Hematopoietic multipotent progenitor cell treated with erythropoietin and hydrocortisone succinate and interleukin-3 and kit ligand, for 17 days (in vitro differentiated cells): ENCODE results near the gene DRC1.
A peak's percentile ranks its signal among the peaks of the same experiment; 100 is the strongest.

ENCODE experiments used
- DNase-seq: peaks from one replicate; pipeline ENCODE4 v3.0.0-alpha.2; 2015; ENCODE audit warnings: low spot score

Gene DRC1

DNA sequence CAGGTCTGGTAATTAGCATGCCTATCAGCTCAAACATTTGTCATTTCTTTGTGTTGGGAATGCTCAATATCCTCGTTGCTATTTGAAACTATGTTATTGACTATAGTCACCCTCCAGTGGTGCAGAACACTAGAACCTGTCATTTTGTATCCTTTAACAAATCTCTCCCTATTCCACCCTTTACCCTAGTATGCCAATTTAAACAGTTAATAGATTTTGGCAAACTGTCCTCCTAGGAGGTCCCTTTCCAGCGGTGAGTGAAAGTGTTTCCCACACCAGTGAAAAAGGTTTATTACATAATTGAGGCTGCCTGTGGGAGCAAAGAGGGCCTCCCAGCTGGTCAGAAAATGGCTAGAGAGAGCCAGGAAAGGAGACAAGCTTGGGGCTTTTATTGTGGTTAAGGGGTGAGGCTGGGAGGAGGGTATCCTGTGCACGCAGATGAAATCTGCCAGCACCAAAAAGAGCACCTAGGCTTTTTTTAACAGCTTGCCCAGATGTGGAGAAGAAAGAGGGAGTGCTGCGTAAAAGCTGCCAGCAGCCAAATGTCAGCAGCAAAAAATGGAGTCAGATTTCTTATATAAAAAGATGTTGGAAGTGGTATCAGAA is 1.8 kb upstream of the DRC1 start:
- no peak for DNase-seq

DNA sequence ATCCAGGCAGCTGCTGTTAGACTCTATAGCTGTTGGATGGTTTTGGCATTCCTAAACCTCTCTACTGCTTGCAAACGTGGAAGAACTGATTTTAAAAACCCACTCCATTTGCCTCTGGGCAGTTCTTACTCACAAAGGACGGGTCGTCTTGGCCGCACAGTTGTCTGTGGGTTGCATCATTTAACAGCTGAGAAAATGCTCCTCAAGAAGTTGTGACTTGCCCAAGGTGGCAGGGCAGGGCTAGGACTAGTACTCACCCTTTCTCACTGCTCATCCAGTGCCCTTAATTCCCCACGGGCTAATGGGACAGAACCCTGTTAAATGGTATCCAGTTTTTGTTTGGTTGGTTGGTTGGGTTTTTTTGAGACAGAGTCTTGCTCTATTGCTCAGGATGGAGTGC is 997 bp upstream of the DRC1 start:
- no peak for DNase-seq

DNA sequence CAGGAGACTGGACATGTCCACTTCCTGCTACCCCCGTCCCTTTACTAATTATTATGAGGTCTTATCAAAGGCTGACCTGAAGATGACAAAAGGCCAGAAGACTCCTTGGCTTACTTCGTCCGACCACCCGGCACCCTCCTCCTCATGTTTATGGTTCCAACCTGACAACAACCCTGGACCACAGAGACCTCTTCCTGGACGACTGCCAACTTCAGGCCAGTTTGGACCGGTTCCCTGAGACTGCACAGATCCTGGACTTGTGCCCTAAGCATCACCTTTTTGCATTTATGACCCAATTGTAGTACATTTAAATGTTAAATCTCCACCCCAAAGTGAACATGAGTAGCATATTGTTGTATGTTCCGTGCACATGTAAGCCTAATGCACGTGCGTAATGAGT is 5.8 kb downstream of the DRC1 start:
- no peak for DNase-seq

DNA sequence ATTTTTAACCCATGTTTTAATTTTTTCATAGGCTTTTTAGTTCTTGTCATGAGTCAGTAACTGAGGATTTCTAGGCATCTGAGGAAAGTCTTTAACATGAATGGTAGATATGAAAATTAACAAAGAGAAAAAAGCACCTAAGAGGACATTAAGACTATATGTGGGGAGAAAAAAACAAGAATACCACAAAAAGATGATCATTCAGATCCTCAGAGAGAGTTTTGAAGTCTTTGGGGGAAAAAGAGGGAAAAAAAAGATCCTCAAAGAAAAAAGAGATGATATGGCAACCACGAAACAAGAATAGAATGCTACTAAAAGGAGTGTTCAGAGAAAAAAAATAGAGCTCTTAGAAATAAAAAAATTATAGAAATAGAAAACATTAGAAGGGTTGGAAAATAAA is 8.1 kb downstream of the DRC1 start:
- DNase-seq = no peak

- no peak for DNase-seq
These were observed 9.1 kb downstream of the DRC1 start for GRCh38 chr2:26410764-26411243.

DNA sequence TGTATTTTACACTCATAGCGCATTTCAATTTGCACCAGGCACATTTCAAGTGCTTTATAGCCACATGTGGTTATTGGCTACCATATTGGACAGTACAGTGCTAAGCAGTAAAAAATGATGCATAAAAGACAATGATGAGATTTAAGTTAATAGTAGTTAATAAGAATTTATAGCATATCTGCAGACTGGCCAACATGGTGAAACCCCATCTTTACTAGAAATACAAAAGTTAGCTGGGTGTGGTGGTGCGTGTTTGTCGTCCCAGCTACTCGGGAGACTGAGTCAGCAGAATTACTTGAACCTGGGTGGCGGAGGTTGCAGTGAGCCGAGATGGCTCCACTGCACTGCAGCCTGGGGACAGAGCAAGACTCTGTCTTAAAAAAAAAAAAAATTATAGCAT is 9.7 kb downstream of the DRC1 start:
- no peak for DNase-seq

- peak; percentile 69 for DNase-seq
These were observed 10.5 kb downstream of the DRC1 start for GRCh38 chr2:26412091-26412673.

DNA sequence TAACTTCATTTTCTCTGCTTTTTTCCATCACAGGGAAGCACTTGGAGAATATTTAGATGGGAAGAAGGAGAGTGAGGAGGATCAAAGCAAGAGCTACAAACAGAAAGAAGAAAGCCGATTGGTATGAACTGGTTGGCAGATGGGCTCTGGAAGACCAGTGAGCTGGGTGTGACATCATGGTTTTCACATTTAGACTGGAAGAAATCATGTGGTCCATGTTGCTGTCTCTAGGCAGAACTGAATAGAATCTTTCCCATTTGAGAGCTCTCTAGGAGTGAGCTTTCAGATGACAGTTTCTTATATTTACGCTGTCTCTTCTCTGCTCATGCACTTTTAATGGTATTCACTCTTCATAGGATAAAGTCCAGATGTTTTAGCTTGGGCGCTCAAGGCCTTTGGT is 12.6 kb downstream of the DRC1 start:
- no peak for DNase-seq

DNA sequence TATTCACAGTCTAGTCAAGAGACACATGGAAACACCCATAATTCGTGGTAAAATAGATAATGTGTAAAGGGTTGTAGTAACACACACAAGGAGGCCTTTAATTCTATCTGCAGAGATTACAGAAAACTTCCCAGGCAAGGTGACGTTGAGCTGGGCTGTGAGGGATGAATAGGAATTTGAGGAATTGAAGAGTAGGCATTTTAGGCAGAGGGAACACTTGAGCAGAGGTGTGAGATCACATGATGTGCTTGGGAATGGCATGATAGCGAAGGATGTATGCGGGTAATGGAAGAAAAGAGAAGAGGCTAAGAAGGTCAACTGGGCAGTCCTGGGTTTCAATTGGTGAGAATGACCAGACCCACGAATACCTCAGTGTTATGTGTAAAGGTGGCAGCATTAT is 20.2 kb downstream of the DRC1 start:
- DNase-seq = no peak

DNA sequence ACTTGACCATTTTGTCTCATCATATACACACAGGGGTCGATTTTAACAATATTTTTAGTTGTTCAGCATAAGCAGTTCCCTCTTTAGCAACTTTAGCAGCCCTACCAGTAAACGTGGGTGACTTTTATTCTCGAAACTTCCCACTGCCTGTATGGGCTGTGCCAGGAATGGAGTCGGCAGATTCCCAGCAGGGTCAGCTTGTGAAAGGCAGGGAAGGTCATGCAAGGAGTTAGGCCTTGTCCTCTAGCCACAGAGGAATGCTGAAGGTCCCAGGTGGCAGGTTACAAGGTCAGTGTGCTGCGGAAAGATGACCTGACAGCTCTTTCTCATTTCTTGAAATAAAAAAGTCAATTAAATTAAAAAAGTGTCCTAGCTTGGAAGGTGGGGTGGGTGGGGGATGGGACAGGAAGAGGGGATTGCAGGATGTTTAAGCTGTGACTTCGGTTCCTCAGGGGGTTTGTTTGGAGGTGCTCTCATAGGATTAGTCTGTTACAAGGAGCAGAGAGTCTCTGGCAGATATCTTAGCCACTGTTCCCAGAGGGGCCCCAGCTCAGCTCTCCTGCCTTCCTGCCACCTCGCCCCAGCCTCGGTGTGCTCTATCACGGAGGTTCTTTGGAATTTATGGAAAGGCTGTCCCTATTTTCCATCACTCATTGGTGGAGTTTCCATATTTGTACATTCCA is 21.4 kb downstream of the DRC1 start:
- no peak for DNase-seq

- no peak for DNase-seq
These were observed 22.0 kb downstream of the DRC1 start for GRCh38 chr2:26423750-26424149.

DNA sequence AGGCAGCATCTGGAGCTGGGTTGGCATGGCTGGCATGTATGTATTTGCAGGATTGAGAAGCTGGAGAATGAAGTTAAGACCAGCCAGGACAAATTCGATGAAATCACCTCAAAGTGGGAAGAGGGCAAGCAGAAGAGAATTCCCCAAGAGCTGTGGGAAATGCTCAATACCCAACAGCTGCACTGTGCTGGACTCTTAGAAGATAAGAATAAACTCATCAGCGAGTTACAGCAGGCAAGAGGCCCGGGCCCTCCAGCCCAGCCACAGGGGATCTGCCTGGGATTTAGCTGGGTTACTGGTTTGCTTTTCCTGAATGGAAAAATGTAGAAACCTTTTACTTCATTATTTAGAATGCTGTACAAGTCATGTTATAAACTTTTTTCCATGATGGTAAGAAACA is 22.5 kb downstream of the DRC1 start:
- DNase-seq = no peak

GRCh38 chr2:26428846-26429245 is 27.1 kb downstream of the DRC1 start:
- no peak for DNase-seq

GRCh38 chr2:26429779-26430578 is 28.3 kb downstream of the DRC1 start:
- DNase-seq = no peak

GRCh38 chr2:26430826-26431225 is 29.1 kb downstream of the DRC1 start:
- no peak for DNase-seq

- DNase-seq = no peak
These were observed 30.6 kb downstream of the DRC1 start for GRCh38 chr2:26432363-26432762.

DNA sequence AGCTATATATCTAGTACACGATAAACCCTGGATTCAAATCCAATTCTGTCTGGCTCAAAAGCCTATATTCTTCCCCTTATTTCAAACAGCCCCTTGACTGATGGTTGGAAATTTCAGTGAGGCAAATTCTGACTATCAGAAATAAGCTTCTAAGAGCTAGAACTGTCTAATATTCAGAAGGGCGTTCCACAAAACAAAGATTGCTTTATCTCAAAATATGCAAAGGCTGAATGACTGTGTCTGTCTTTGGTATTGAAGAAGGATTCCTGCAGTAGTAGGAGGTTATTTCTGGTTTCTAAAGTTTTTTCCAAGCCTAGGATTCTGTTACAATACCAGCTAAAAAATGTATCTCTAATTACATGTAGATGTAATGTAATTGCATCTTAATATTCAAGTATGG is 31.1 kb downstream of the DRC1 start:
- DNase-seq = no peak

- no peak for DNase-seq
These were observed 33.4 kb downstream of the DRC1 start for GRCh38 chr2:26435106-26435505.

- DNase-seq = no peak
These were observed 36.8 kb downstream of the DRC1 start for GRCh38 chr2:26438526-26438925.

- DNase-seq = no peak
These were observed 37.2 kb downstream of the DRC1 start for GRCh38 chr2:26438926-26439325.

DNA sequence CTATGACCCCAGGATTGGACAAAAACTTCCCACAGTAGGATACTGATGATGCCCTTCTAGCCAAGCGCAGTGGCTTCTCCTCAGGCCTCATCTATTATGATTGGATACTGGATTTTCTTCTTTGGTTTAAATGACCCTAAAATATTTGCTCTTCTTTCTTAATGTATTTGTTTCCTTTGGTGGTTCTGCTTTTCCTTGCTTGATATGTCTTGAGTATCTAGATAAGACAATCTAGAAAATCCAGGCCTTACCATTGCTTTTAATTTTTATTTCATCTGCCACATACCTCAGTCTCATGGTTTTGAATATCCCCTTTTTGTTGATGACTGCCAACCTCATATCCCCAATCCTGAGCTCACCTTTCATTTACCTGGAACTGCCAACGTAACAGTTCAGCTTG is 40.6 kb downstream of the DRC1 start:
- DNase-seq = no peak

DNA sequence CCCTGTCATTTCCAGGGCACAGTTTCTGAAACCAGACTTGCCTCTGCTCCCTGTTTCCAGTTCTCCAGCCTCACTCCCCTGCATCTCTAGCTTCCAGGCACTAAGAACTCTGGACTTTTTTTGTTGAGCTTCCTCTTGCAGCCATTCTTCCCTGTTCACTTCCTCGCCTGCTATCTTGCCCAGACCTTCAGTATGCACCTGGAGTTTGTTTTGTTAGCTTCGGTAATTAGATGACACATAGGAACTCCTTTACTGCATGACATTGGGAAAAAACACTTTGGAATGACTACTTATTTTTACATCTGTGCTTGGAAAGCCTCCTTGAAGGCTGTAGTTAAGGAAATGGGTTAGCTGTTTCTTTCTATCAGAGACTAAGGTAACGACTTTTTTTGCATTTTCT is 41.0 kb downstream of the DRC1 start:
- DNase-seq = no peak

DNA sequence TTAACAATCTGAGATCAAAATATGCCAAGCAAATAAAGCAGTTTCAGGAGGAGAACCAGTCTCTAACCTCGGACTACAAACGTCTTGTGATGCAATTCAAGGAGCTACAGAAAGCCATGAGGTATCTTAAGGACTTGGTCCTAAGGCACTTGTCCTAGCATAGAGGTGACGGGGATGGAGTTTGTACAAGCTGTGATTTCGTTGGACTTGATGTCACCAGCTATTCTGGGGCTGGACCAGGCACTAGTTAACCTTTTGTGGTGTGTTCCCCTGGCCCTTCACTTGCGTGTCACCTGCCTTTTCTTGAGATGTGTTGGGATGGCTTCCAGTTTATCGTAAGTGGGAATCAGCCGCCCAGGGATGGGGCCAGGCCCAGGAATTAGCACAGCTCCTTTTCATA is 42.5 kb downstream of the DRC1 start:
- DNase-seq = no peak
